HCT116 (cell line): ENCODE results near the gene APOB. TPM values are rescaled to one million over a fixed set of nuclear protein-coding genes. Genes with fewer than 3 reads are reported as not detected.

Source experiments
- ATAC-seq: fragments of 200-7000 bp; cut with Tn5 transposase; 2 replicates; pipeline ENCODE4 v1.9.1; 2020; ENCODE audit warnings: mild to moderate bottlenecking, moderate library complexity
- BruUV-seq: library from RNA; stranded (reverse); fragments of 400-500 nt; replicated peaks from 2 replicates; lab custom pipeline; 2021; lab: Mats Ljungman, UMichigan
- CTCF ChIA-PET: fragments of 300-600 bp; sonication (Branson Sonifier 250); formaldehyde crosslinking; loops from one replicate; lab custom pipeline; 2021; ENCODE audit warnings: antibody characterized with exemption; lab: Charles Lee
- POLR2A ChIA-PET: fragments of 300-600, 350-600 bp; sonication (Branson Sonifier 250); formaldehyde crosslinking; loops from one replicate; lab custom pipeline; 2021; ENCODE audit warnings: antibody characterized with exemption; lab: Charles Lee
- RAD21 ChIA-PET, 2 experiments: fragments of 300-600 bp; sonication (Branson Sonifier 250); formaldehyde crosslinking; loops; one replicate each; lab custom pipeline; 2023; ENCODE audit warnings: low total read pairs in 2 of 2; ENCODE audit not compliant: uncharacterized antibody in 2 of 2, unreplicated experiment in 2 of 2, low non-redundant PET in 1 of 2; lab: Charles Lee
- DNase-seq: peaks from one replicate; pipeline ENCODE4 v3.0.0-alpha.2; 2010; ENCODE audit warnings: low read depth, low spot score
- H2AFZ ChIP-seq: fragments of 200-600 bp; shearing (Covaris generic), sonication (generic); 2 replicates; pipeline ENCODE4 v1.6.1; 2017; ENCODE audit warnings: low read depth, mixed run types, mixed read lengths, antibody characterized with exemption, low read length; ENCODE audit not compliant: poor library complexity, severe bottlenecking
- H3K27ac ChIP-seq: 2 replicates; pipeline ENCODE4 v1.5.1; 2012; ENCODE audit warnings: low read depth, low read length
- H3K27me3 ChIP-seq: fragments of 200-600 bp; sonication (generic); 2 replicates; pipeline ENCODE4 v1.6.1; 2016; ENCODE audit warnings: mixed run types, low read length, mixed read lengths; ENCODE audit not compliant: insufficient read depth
- H3K36me3 ChIP-seq, 2 experiments: fragments of 200-500 bp in 1 of 2; fragments of 200-600 bp in 1 of 2; sonication (Bioruptor generic) in 1 of 2; sonication (generic) in 1 of 2; 2 replicates each; pipeline versions ENCODE4 v1.5.1 to v1.6.1; 2014 to 2016; ENCODE audit warnings: low read length in 2 of 2, inconsistent platforms in 1 of 2, mixed read lengths in 1 of 2, mixed run types in 1 of 2; ENCODE audit not compliant: insufficient read depth in 2 of 2, control insufficient read depth in 1 of 2
- H3K4me1 ChIP-seq, 2 experiments: fragments of 200-600 bp in 1 of 2; sonication (generic) in 1 of 2; 2 replicates each; pipeline versions ENCODE4 v1.5.1 to v1.6.1; 2012 to 2017; ENCODE audit warnings: low read length in 2 of 2, inconsistent platforms in 1 of 2, mild to moderate bottlenecking in 1 of 2, mixed read lengths in 1 of 2, mixed run types in 1 of 2, moderate library complexity in 1 of 2; ENCODE audit not compliant: insufficient read depth in 2 of 2, control insufficient read depth in 1 of 2
- H3K4me2 ChIP-seq: fragments of 200-600 bp; sonication (generic); 2 replicates; pipeline ENCODE4 v1.6.1; 2017; ENCODE audit warnings: mixed run types, low read length, mixed read lengths
- H3K4me3 ChIP-seq, 2 experiments: fragments of 200-600 bp in 1 of 2; sonication (generic) in 1 of 2; replicated peaks in 1 of 2; 2 replicates each; pipeline ENCODE4 v1.5.1; 2011 to 2016; ENCODE audit warnings: low read length in 2 of 2, control low read depth in 1 of 2, low read depth in 1 of 2, mild to moderate bottlenecking in 1 of 2, mixed read lengths in 1 of 2, mixed run types in 1 of 2
- H3K79me2 ChIP-seq: fragments of 200-600 bp; sonication (generic); 2 replicates; pipeline ENCODE4 v1.6.1; 2017; ENCODE audit warnings: mild to moderate bottlenecking, mixed run types, low read length, moderate library complexity, mixed read lengths; ENCODE audit not compliant: insufficient read depth
- H3K9ac ChIP-seq: fragments of 200-600 bp; sonication (generic); 2 replicates; pipeline ENCODE4 v1.6.1; 2016; ENCODE audit warnings: low read length, mixed read lengths
- H3K9me2 ChIP-seq: fragments of 200-600 bp; sonication (generic), shearing (Covaris generic); 2 replicates; pipeline ENCODE4 v1.6.1; 2017; ENCODE audit warnings: mixed run types, mild to moderate bottlenecking, moderate library complexity; ENCODE audit not compliant: insufficient read depth
- H3K9me3 ChIP-seq, 2 experiments: fragments of 200-500 bp in 1 of 2; fragments of 200-600 bp in 1 of 2; sonication (Bioruptor generic) in 1 of 2; sonication (generic) in 1 of 2; 2 replicates each; pipeline ENCODE4 v1.6.1; 2014 to 2017; ENCODE audit warnings: low read length in 2 of 2, mixed read lengths in 2 of 2, inconsistent platforms in 1 of 2, low read depth in 1 of 2, mild to moderate bottlenecking in 1 of 2, mixed run types in 1 of 2, moderate library complexity in 1 of 2; ENCODE audit not compliant: control insufficient read depth in 1 of 2, insufficient read depth in 1 of 2
- H4K20me1 ChIP-seq: fragments of 200-600 bp; sonication (generic), shearing (Covaris generic); 2 replicates; pipeline ENCODE4 v1.6.1; 2017; ENCODE audit warnings: mixed run types, mild to moderate bottlenecking, moderate library complexity; ENCODE audit not compliant: insufficient read depth
- CBX3 ChIP-seq: IDR thresholded peaks from 2 replicates; pipeline ENCODE4 v1.6.1; 2012; ENCODE audit warnings: low read depth
- CEBPB ChIP-seq: IDR thresholded peaks from 2 replicates; pipeline ENCODE4 v1.6.1; 2012; ENCODE audit warnings: low read depth
- EGR1 ChIP-seq: IDR thresholded peaks from 2 replicates; pipeline ENCODE4 v1.6.1; 2012; ENCODE audit warnings: low read depth
- EZH2phosphoT487 ChIP-seq: fragments of 200-600 bp; IDR thresholded peaks from 2 replicates; pipeline ENCODE4 v1.6.1; 2018; ENCODE audit warnings: antibody characterized with exemption, borderline replicate concordance
- REST ChIP-seq: IDR thresholded peaks from 2 replicates; pipeline ENCODE4 v1.6.1; 2012; ENCODE audit warnings: low read depth
- SIN3A ChIP-seq: IDR thresholded peaks from 2 replicates; pipeline ENCODE4 v1.6.1; 2012; ENCODE audit warnings: low read depth
- SP1 ChIP-seq: IDR thresholded peaks from 2 replicates; pipeline ENCODE4 v1.6.1; 2012; ENCODE audit warnings: low read depth
- SRF ChIP-seq: IDR thresholded peaks from 2 replicates; pipeline ENCODE4 v1.6.1; 2012; ENCODE audit warnings: low read depth
- ZNF274 ChIP-seq: fragments of 200-500 bp; sonication (Bioruptor generic); IDR thresholded peaks from 2 replicates; pipeline ENCODE4 v1.6.1; 2014; ENCODE audit warnings: mild to moderate bottlenecking, low read depth, low read length, inconsistent platforms
- intact Hi-C: fragments of 100-400 bp; cut with micrococcal nuclease; formaldehyde crosslinking; loops from 2 replicates; pipeline ENCODE4 v1.10.0; 2022
- total RNA-seq: library from RNA; stranded (reverse); gene quantifications from one replicate; pipeline ENCODE4 v1.2.1, GENCODE V29; 2021; ENCODE audit not compliant: unreplicated experiment

The APOB gene
- total RNA-seq, 1 experiment from 2014 or later, result 1.6 TPM

GRCh38 chr2:20966061-20966595 is 77.7 kb downstream of the APOB start:
- no peaks in the 10 kb centered on the region for H3K4me1 ChIP-seq
- no peak overlapping the region for H3K4me2 ChIP-seq
- DNase-seq (no peak), ATAC-seq (no peak)
- POLR2A ChIA-PET, result no interaction called here
- H3K9me2 ChIP-seq, result no peaks in the 10 kb centered on the region
- H3K9me3 ChIP-seq, result no peaks in the 10 kb centered on the region
- no peak overlapping the region for H3K4me3 ChIP-seq
- intact Hi-C loops, result no loop called here
- no peaks in the 10 kb centered on the region for H3K79me2 ChIP-seq
- TF ChIP-seq EGR1, result no peak
- H2AFZ ChIP-seq, result no peak overlapping the region
- BruUV-seq, result no TSS peak
- no peaks in the 10 kb centered on the region for H4K20me1 ChIP-seq
- H3K9ac ChIP-seq, result no peak overlapping the region
- CTCF ChIA-PET, result interaction anchor here (1.4 to 1.5 kb wide), 2 partner anchors 304 to 305 kb away, joined by 4 read pairs; no protein-coding TSS in a partner anchor
- RAD21 ChIA-PET, result no interaction called here
- no peaks in the 10 kb centered on the region for H3K36me3 ChIP-seq
- H3K27me3 ChIP-seq, result peaks cover 58% of the 10 kb centered on the region
- no peak overlapping the region for H3K27ac ChIP-seq

- no TSS peak for BruUV-seq
- no peaks in the 10 kb centered on the region for H3K36me3 ChIP-seq
- H4K20me1 ChIP-seq, result no peaks in the 10 kb centered on the region
- peaks cover 61% of the 10 kb centered on the region for H3K27me3 ChIP-seq
- H3K27ac ChIP-seq, result no peak overlapping the region
- no peak overlapping the region for H2AFZ ChIP-seq
- no peaks in the 10 kb centered on the region for H3K4me1 ChIP-seq
- H3K79me2 ChIP-seq, result no peaks in the 10 kb centered on the region
- no peak overlapping the region for H3K4me2 ChIP-seq
- intact Hi-C loops, result no loop called here
- ATAC-seq, result no peak
- no peak for DNase-seq
- RAD21 ChIA-PET, result no interaction called here
- no peaks in the 10 kb centered on the region for H3K9me3 ChIP-seq
- CTCF ChIA-PET, result interaction anchor here (1.4 to 4.6 kb wide), 3 partner anchors 183 to 304 kb away, joined by 4 to 38 read pairs (median 4); no protein-coding TSS in a partner anchor
- H3K9ac ChIP-seq, result no peak overlapping the region
- POLR2A ChIA-PET, result no interaction called here
- H3K9me2 ChIP-seq, result no peaks in the 10 kb centered on the region
- H3K4me3 ChIP-seq, result no peak overlapping the region
- no peak for TF ChIP-seq ZNF274
- no peak for TF ChIP-seq SRF
- no peak for TF ChIP-seq EZH2phosphoT487
- TF ChIP-seq SIN3A, result no peak
- no peak for TF ChIP-seq SP1
- no peak for TF ChIP-seq REST
- no peak for TF ChIP-seq CEBPB
- no peak for TF ChIP-seq CBX3
Measured at GRCh38 chr2:20965221-20965620, 78.7 kb downstream of the APOB start.
